Heart left ventricle (tissue), 16 donors: ENCODE data around the gene RNASE8. TPM values are rescaled to one million over a fixed set of nuclear protein-coding genes. Genes with fewer than 3 reads are reported as not detected.

Experiments used
- ATAC-seq, 4 donors: fragments of 200-7000 bp; cut with Tn5 transposase; one replicate each; pipeline ENCODE4 v1.9.1; 2020 to 2022; ENCODE audit warnings: moderate library complexity in 4 of 4, mild to moderate bottlenecking in 3 of 4, moderate number of reproducible peaks in 1 of 4
- DNase-seq, 5 donors: peaks; one replicate each; pipeline ENCODE4 v3.0.0-alpha.2; 2020
- H3K27ac ChIP-seq, 12 donors: fragments of 200-600 bp; sonication (generic) in 4 of 12; one replicate each; pipeline versions ENCODE4 v1.5.0 to v1.8.0; 2016 to 2022; ENCODE audit warnings: mild to moderate bottlenecking in 2 of 12
- H3K27me3 ChIP-seq, 9 donors: fragments of 200-600 bp; sonication (generic) in 2 of 9; one replicate each; pipeline versions ENCODE4 v1.5.1 to v1.8.0; 2016 to 2022; ENCODE audit warnings: mild to moderate bottlenecking in 3 of 9
- H3K36me3 ChIP-seq, 9 donors: fragments of 200-600 bp; sonication (generic) in 2 of 9; one replicate each; pipeline versions ENCODE4 v1.5.0 to v1.8.0; 2018 to 2022; ENCODE audit warnings: mild to moderate bottlenecking in 2 of 9
- H3K4me1 ChIP-seq, 12 donors: fragments of 200-600 bp; sonication (generic) in 4 of 12; one replicate each; pipeline versions ENCODE4 v1.5.0 to v1.8.0; 2016 to 2022; ENCODE audit warnings: mild to moderate bottlenecking in 3 of 12
- H3K4me3 ChIP-seq, 12 donors: fragments of 200-600 bp; sonication (generic) in 4 of 12; one replicate each; pipeline versions ENCODE4 v1.5.0 to v1.8.0; 2017 to 2022; ENCODE audit warnings: mild to moderate bottlenecking in 9 of 12, moderate library complexity in 4 of 12
- H3K9me3 ChIP-seq, 12 donors: fragments of 200-600 bp; sonication (generic) in 4 of 12; one replicate each; pipeline versions ENCODE4 v1.5.0 to v1.8.0; 2016 to 2022; ENCODE audit warnings: mild to moderate bottlenecking in 1 of 12
- POLR2A ChIP-seq, 2 donors: fragments of 450-650 bp; IDR thresholded peaks; one replicate each; pipeline ENCODE4 v1.6.1; 2017; ENCODE audit warnings: antibody characterized with exemption in 2 of 2, mild to moderate bottlenecking in 2 of 2, moderate library complexity in 2 of 2
- WGBS, 4 donors: extraction: QIAGEN DNeasy Blood & Tissue Kit in 2 of 4; methylation state at CpG; one replicate each; pipeline versions ENCODE4 v1.1.5 to v1.1.7; 2013 to 2018; 5-methylcytosine and 5-hydroxymethylcytosine counted together
- intact Hi-C, 10 donors: fragments of 100-400 bp; cut with DNase I; formaldehyde crosslinking; loops; one replicate each; pipeline versions ENCODE4 v1.11.1 to v1.14.2; 2022
- polyA plus RNA-seq, 2 donors: library from polyadenylated mRNA; stranded (reverse); fragments of 200-250 nt; gene quantifications; one replicate each; pipeline ENCODE4 v1.2.3, GENCODE V29; 2013
- total RNA-seq, 9 donors: library from RNA; depleted of rRNA in 2 of 9; stranded (reverse); fragments of >200 nt in 2 of 9; fragmentation: NEBNext Ultra II Directional in 3 of 9; extraction: Animal tissue kit (Norgen Biotek cat#: 25700) in 3 of 9; gene quantifications; one replicate each; pipeline versions ENCODE4 v1.1.0 to v1.2.4, GENCODE V29; 2016 to 2023
- TF ChIP-seq, protein P1 (sequence below), 12 donors: fragments of 200-600 bp; sonication (generic) in 4 of 12; IDR thresholded peaks; one replicate each; pipeline versions ENCODE4 v1.5.0 to v1.8.0; 2018 to 2022; ENCODE audit warnings: antibody characterized with exemption in 12 of 12, mild to moderate bottlenecking in 5 of 12
- donor health status: ischemic (EF 13 %, LVEDD 7.1; RV severe dilation, severe dysfunction).
- donor health status: healthy with polysubstance abuse.
- donor health status: DM: no; HTN: yes; CAD: no.
- donor health status: DM: no; HTN: no; CAD: no.
- donor health status: ischemic (EF 25% LVEDD 6.9; RV normal size, moderate dysfunction).
- donor health status: ischemic (EF 25% LVEDD 5.7; RV mildly dilated, moderate dysfunction).
- donor health status: healthy.
- donor health status: DM: yes; HTN: yes; CAD: no.
- donor health status: ischemic (EF 35%, LVEDD 5.7; RV mildly dilated, moderate dysfunction).
- donor health status: nonischemic (EF 11% LVEDD 7.7; RV severe dilation, severe dysfunction).
- donor health status: DM: yes; HTN: yes; CAD: no.
- donor health status: PGD.
- donor health status: ischemic (EF 29% LVEDD 5.4; RV normal size, mild dysfunction).
- donor health status: nonischemic (EF 23%, LVEDD 6.1; RV moderate dilation, normal function).

The RNASE8 gene
- total and polyA plus RNA-seq, 11 donors = not detected

GRCh38 chr14:21103411-21103709 is 45.7 kb downstream of the RNASE8 start:
- H3K4me1 ChIP-seq = peaks cover 0 to 55% (median 37%) of the 10 kb centered on the region in 12 donors
- intact Hi-C loops = loop anchor here in 7 of 10 donors (5.0 to 10.0 kb wide), 9 partner anchors 36 to 639 kb away; partner anchors contain the start of genes RNASE4 (in 3 of the 7), ANG (in 2 of the 7), PIP4P1 (in 1 of the 7) and PNP (in 1 of the 7)
- TF ChIP-seq, protein P1, sequence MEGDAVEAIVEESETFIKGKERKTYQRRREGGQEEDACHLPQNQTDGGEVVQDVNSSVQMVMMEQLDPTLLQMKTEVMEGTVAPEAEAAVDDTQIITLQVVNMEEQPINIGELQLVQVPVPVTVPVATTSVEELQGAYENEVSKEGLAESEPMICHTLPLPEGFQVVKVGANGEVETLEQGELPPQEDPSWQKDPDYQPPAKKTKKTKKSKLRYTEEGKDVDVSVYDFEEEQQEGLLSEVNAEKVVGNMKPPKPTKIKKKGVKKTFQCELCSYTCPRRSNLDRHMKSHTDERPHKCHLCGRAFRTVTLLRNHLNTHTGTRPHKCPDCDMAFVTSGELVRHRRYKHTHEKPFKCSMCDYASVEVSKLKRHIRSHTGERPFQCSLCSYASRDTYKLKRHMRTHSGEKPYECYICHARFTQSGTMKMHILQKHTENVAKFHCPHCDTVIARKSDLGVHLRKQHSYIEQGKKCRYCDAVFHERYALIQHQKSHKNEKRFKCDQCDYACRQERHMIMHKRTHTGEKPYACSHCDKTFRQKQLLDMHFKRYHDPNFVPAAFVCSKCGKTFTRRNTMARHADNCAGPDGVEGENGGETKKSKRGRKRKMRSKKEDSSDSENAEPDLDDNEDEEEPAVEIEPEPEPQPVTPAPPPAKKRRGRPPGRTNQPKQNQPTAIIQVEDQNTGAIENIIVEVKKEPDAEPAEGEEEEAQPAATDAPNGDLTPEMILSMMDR (IDR thresholded peaks at IDR 0.05) = no peak
- peak overlapping the region; percentile 95 to 100 (median 97) for H3K27ac ChIP-seq
- WGBS, 4 donors = 0 to 1% (median 0%) methylated on average over 9 of the region's 9 CpGs
- no peak for ATAC-seq
- H3K4me3 ChIP-seq = peak overlapping the region; percentile 61 to 88 (median 76)
- H3K36me3 ChIP-seq = no peaks in the 10 kb centered on the region
- no peak for DNase-seq
- no peaks in the 10 kb centered on the region for H3K27me3 ChIP-seq
- no peaks in the 10 kb centered on the region for H3K9me3 ChIP-seq

GRCh38 chr14:21103710-21104447 is 46.3 kb downstream of the RNASE8 start:
- TF ChIP-seq POLR2A (IDR thresholded peaks at IDR 0.05) = peak in 1 of 2 donors; percentile 91
- TF ChIP-seq, protein P1 (IDR thresholded peaks at IDR 0.05) = peak; percentile 57 to 93 (median 80)
- DNase-seq (peak; percentile 97 to 99 (median 97)), ATAC-seq (peak; percentile 94 to 97 (median 96))
- intact Hi-C loops = loop anchor here in 8 of 10 donors (1.0 to 10.0 kb wide), 15 partner anchors 12 to 639 kb away; partner anchors contain the start of genes ARHGEF40 (in 4 of the 8), RNASE4 (in 3 of the 8), ANG (in 2 of the 8) and PIP4P1 (in 1 of the 8)
- H3K36me3 ChIP-seq = no peaks in the 10 kb centered on the region
- 0 to 1% (median 0%) methylated on average over 53 to 62 of the region's 62 CpGs for WGBS, 4 donors
- peak overlapping the region; percentile 95 to 100 (median 97) for H3K27ac ChIP-seq
- peaks cover 0 to 53% (median 37%) of the 10 kb centered on the region in 12 donors for H3K4me1 ChIP-seq
- no peaks in the 10 kb centered on the region for H3K9me3 ChIP-seq
- H3K27me3 ChIP-seq = no peaks in the 10 kb centered on the region
- H3K4me3 ChIP-seq = peak overlapping the region; percentile 61 to 88 (median 76)

GRCh38 chr14:21104448-21105060 is 46.9 kb downstream of the RNASE8 start:
- H3K4me3 ChIP-seq = peak overlapping the region; percentile 61 to 88 (median 76)
- intact Hi-C loops = loop anchor here (1.0 to 10.0 kb wide), 16 partner anchors 12 to 640 kb away; partner anchors contain the start of genes ARHGEF40 (in 4 of the 10), RNASE4 (in 3 of the 10), ANG (in 2 of the 10) and PIP4P1 (in 1 of the 10)
- DNase-seq = peak; percentile 76 to 89 (median 84)
- 6 to 9% (median 8%) methylated on average over 8 of the region's 8 CpGs for WGBS, 4 donors
- H3K36me3 ChIP-seq = no peaks in the 10 kb centered on the region
- TF ChIP-seq, protein P1 (IDR thresholded peaks at IDR 0.05) = peak; percentile 88 to 99 (median 96)
- TF ChIP-seq POLR2A (IDR thresholded peaks at IDR 0.05) = no peak
- peaks cover 0 to 46% (median 30%) of the 10 kb centered on the region in 12 donors for H3K4me1 ChIP-seq
- H3K9me3 ChIP-seq = no peaks in the 10 kb centered on the region
- peak overlapping the region; percentile 95 to 100 (median 97) for H3K27ac ChIP-seq
- no peaks in the 10 kb centered on the region for H3K27me3 ChIP-seq
- peak; percentile 72 to 82 (median 76) for ATAC-seq

DNA sequence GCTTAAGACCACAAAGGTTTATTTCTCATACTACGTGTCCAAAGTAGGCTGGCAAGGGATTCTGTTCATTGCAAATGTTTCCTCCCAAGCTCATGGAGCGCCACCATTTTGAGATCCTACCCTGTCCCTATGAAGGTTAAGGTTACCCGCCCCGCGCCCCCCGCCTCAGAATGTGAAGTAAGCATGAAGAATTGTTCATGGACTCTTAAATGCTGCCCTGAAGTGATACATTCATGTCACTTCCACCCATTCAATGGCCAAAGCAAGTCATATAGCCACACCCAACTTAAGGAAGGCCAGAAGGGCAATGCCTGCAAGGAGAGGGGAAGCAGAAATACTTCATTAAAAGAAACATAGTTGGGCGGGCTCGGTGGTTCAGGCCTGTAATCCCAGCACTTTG is 47.5 kb downstream of the RNASE8 start:
- ATAC-seq (no peak), DNase-seq (no peak)
- H3K27me3 ChIP-seq = no peaks in the 10 kb centered on the region
- 83 to 85% (median 84%) methylated on average over 8 of the region's 8 CpGs for WGBS, 4 donors
- H3K4me3 ChIP-seq = peak overlapping the region in 2 of 12 donors; percentile 79 to 85
- intact Hi-C loops = loop anchor here (2.0 to 10.0 kb wide), 11 partner anchors 34 to 640 kb away; partner anchors contain the start of genes ANG (in 2 of the 10), RNASE4 (in 2 of the 10), ARHGEF40 (in 1 of the 10) and PIP4P1 (in 1 of the 10)
- no peaks in the 10 kb centered on the region for H3K36me3 ChIP-seq
- H3K27ac ChIP-seq = peak overlapping the region in 11 of 12 donors; percentile 95 to 100 (median 97)
- peaks cover 0 to 44% (median 29%) of the 10 kb centered on the region in 12 donors for H3K4me1 ChIP-seq
- H3K9me3 ChIP-seq = no peaks in the 10 kb centered on the region
- TF ChIP-seq, protein P1 (IDR thresholded peaks at IDR 0.05) = no peak
- no peak for TF ChIP-seq POLR2A (IDR thresholded peaks at IDR 0.05)
